ENCODE data around the gene SERPINA3.

SERPINA3 gene

DNA sequence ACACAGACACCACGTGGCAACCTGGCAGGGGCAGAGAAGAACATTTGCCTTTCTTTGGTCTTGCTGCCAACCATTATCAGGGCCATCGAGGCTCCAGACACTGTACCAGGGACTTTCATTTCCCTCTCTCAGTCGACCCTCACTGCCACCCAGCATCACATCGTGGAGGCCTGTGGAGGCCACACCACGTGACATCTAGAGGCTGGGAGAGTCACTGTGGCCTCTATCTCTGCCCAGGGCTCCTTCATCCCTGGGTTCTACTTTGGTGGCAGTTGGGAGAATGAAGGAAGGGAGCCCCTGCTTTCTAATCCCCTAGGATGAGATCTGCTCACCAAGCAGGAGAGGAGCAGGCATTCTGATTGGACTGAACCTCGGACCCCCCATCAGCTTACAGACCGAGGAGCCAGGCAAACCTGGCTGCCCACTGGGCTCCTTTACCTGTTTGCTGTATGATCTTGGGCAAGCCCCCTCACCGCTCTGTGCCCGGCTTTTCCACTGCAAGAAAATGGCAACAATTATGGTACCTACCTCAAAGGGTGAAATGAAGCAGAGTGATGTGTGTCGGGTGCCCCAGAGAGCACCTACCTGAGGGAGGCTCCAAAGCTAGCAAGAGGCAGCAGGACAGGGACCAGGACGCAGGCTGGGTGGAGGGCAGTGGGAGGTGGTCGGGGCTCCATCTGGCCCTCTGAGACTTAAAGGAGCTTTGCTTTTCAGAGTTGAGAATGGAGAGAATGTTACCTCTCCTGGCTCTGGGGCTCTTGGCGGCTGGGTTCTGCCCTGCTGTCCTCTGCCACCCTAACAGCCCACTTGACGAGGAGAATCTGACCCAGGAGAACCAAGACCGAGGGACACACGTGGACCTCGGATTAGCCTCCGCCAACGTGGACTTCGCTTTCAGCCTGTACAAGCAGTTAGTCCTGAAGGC, 1.8 kb downstream of the SERPINA3 start:
- no peak for DNase-seq (ENCODE audit: low spot score)

DNA sequence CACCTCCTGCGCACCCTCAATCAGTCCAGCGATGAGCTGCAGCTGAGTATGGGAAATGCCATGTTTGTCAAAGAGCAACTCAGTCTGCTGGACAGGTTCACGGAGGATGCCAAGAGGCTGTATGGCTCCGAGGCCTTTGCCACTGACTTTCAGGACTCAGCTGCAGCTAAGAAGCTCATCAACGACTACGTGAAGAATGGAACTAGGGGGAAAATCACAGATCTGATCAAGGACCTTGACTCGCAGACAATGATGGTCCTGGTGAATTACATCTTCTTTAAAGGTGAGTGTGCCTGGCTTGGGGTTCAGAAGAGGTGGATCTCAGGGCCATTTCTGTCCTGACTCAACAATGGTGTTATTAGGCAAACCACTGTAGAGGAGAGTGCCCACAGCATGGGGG, 2.6 kb downstream of the SERPINA3 start:
- DNase-seq (ENCODE audit: low spot score): no peak

DNA sequence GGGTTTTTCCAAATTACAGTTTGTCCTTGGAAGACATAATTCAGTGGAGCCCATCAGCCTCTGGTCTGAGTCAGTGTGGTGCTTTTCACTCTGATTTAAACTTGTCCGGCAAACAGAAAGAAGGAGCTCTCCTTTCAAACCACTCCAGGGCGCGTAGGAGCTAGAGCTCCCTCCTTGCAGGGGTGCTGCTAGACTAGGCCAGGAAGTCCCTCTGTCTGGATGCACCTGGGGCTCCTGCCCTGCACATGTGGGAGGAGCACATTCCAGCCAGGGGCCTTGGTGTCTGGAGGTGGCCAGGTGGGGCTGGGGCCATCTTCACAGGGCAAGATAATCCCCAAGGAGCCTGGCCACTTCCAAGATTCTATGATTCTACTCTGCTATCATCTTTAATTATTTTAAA, 3.1 kb downstream of the SERPINA3 start:
- no peak for DNase-seq (ENCODE audit: low spot score)

DNA sequence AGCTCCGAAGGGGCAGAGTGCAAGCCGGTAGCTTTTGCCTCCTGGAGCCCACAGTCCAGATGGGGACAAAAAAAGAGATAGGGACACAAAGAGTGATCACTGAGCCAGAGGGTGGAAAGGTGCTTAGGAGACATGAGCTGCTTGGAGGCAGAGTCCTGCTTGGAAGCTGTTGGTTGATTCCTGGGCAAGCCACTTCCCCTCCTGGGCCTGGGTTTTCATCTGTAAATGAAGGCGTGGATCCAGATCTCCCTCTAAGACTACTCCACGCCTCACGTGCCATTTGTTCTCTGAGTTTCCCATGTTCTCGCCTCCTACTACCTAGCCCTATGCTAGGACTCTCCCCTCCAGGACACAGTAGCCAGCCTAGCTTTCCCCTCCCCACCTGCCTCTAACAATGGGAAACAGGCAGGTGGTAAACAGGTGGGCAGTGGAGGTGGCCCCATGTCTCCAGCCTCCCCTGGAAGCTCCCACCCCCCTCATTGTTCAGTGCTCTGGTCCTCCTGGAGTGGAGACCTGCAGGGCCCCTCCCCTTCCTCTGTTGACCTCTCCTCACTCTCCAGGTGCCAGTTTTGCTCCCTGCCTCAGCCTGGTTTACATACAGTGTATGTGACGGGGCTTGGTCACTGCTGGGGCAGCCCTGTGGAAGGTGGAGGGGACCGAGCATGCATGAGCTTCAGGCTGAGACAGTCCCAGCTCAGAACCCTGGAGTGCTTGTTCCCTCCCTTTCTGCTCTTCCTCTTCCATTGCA, 3.8 kb downstream of the SERPINA3 start:
- DNase-seq (ENCODE audit: low spot score): no peak

DNA sequence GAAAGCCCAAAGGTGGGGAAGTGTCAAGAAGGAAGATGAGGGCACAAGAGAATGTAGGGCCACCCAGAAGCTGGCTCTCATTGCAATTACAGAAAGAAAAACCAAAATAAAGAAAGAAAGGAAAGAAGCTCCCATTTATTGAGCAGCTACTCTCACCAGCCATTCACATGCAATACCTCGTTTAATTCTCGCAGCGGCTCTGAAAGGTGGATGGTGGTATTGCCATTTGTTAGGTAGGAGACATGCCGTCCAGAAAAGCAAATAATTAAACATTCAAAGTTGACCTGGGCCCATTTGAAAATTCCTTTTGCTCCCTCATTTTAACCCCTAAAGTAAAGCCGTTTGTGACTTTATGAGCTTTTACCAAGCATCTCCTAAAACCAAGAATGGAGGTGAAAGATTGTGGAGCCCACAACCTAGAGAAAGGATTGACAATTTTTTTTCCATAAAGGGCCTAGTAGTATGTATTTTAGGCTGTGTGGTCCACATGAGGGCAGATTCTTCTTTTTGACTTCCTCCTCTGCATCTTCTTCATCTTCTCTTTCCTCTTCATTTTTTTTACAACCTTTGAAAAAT, 5.3 kb downstream of the SERPINA3 start:
- DNase-seq (ENCODE audit: low spot score): no peak

DNA sequence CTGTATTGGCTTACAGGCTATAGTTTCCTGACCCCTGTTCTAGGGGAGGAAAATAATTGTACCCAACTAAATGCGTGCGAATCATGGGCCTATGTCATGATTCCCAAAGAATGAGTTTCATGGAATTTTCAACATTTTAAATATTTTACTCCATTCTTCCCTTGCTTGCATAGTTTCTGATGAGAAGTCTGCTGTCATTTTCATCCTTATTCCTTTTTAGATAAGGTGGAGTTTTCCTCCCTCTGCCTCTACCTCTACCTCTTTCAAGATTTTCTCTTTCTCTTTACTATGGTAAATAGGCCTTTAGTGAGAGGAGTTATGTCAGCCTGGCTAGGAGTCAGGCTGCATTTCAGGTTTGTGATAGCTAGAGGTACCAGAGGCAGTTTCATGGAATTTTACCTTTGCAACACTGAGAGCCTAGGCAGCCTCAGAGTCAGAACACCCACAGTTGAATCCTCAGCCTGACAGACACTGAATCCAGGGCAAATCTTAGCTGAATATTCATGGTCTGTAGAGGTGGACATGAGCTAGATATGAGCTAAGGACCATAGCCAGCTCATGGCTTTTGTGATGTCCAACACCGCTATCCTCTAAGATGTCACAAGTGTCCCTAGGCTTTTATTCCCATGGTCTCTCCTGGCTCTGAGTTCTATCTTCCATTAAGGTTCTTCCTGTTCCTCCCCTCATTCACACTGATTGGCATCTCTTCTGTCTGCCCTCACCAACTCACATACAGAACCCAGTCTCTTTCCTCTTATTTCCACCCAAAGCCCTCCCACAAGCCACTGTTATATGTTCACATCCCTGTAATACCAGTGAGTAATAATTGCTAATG, 6.0 kb downstream of the SERPINA3 start:
- no peak for DNase-seq (ENCODE audit: low spot score)

DNA sequence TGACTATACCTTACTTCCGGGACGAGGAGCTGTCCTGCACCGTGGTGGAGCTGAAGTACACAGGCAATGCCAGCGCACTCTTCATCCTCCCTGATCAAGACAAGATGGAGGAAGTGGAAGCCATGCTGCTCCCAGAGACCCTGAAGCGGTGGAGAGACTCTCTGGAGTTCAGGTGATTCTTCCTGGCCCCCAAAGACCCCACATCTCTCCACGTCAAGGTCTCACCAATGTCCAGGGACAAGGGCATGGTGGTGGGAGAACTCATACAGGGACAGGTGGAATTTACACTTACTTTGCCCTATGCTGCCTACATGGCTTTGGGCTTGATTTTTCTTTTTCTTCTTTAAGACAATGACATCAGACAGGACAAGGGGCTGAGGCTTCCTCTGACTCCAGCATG, 7.1 kb downstream of the SERPINA3 start:
- no peak for DNase-seq (ENCODE audit: low spot score)

DNA sequence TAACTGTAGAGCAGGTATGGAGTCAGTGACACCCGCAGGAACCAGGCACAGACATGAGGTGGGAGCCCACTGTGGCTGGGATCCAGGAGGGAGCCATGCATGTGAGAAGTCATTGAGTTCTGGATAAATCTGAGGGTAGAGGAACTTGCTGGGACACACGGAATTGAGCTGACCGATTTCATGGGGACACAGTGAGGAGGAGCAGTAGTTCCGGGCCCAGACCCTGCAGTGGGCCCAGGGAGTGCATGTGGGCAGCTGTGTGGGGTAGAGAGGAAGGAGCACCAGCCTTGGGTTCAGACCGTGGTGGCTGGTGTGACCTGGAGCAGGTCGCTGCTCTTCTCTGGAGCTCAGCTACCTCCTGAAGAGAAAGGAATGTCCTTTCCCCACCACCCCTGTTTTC, 8.4 kb downstream of the SERPINA3 start:
- no peak for DNase-seq (ENCODE audit: low spot score)

DNA sequence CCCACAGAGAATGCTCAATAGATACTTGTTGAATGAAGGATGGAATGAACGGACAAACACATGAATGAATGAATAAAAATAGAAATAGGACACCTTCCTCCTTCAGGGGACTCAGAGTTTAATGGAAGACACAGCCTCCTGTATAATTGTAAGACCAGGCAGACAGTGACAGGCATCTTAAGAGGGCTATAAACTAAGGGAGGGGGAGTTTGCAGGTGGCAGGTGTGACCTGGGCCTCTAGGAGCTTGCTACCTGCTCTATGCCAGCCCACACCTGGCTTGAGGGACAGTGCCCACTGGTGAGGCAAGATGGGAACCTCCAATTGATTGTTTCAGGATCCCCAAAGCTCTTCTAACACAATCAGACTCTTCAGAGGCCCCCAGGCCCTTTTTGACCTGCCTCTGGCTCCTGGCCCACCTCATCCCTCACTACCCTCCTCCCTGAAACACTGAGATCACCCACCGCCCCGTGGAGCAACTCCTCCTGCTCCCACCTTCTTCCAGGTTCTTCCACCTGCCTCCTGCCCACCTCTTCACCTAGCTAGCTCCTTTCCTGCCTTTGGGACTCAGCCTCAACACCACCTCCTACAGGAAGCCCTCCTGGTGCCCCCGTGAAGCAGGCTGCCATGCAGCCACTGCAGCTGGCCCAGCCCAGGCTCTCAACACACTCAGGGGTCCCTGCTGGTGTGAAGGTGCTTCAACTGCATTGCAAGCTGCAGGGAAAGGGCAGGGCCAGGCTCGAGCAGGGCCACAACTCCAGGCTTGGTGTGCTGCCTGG, 9.4 kb downstream of the SERPINA3 start:
- no peak for DNase-seq (ENCODE audit: low spot score)

DNA sequence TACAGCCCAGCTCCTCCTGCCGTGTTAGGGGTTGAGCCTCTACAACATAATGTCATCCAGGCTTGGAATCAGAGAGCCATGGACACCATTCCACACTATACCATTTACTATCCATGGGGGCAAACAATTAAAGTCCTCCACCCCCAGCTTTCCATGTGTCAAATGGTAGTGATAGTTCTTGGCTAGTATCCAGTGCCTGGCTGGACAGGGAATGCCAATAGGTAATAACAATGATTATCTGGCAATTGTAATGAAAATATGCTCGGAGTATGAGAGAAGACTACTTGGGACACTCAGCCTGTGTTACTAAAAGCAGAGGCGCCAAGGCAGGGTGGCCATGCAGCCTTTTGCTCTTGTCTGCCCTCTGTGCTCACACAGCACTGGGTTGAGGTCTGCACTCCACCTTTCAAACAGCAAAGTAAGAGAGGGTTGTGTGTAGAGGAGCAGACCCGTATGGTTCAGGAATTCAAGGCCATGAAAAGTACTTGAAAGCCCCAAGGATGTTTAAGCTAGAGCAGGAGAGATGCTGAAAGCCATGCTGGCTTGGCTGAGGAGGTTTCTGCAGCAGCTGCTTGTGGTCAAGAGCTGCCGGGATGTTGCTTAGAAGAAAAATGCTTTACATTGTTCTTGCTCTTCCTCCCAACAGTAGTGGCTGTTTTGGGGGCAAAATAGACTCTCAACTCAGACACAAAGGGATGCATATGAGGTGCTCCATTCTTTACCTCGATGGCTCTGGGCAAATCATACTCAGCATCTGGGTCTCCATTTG, 10.6 kb downstream of the SERPINA3 start:
- DNase-seq (ENCODE audit: low spot score): no peak

DNA sequence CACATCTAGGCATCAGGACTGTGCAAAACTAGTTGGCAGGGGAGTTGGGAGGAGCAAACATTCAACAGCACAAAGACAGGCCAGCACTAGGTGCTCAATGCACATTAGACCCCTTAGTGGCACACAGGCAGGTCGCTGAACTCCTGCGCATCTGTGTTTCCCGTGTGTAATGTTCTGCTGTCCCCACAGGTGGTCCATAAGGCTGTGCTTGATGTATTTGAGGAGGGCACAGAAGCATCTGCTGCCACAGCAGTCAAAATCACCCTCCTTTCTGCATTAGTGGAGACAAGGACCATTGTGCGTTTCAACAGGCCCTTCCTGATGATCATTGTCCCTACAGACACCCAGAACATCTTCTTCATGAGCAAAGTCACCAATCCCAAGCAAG, 11.2 kb downstream of the SERPINA3 start:
- DNase-seq (ENCODE audit: low spot score): no peak

DNA sequence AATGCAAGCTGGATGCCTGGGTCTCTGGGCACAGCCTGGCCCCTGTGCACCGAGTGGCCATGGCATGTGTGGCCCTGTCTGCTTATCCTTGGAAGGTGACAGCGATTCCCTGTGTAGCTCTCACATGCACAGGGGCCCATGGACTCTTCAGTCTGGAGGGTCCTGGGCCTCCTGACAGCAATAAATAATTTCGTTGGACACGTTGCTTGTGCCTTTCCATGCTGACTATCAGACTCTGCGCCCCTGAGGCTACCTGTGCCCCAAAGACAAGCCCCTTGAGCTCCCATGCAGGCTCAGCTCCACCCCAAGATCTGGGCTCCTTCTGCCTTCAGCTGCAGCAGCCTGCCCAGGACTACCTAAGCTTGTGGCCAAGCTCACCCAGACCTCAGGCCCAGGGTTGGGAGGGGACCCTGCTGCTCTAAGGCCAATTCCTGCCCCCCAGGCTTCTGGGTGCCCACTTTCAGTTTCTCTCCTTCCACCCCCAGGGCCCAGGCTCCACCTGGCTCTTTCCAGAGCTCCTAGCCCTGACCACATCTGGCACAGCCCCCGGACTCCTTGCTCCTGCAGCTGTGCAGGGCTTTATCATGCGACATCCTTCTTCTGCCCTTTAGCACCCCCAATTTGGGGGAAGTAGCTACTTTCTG, 11.8 kb downstream of the SERPINA3 start:
- DNase-seq (ENCODE audit: low spot score): no peak

DNA sequence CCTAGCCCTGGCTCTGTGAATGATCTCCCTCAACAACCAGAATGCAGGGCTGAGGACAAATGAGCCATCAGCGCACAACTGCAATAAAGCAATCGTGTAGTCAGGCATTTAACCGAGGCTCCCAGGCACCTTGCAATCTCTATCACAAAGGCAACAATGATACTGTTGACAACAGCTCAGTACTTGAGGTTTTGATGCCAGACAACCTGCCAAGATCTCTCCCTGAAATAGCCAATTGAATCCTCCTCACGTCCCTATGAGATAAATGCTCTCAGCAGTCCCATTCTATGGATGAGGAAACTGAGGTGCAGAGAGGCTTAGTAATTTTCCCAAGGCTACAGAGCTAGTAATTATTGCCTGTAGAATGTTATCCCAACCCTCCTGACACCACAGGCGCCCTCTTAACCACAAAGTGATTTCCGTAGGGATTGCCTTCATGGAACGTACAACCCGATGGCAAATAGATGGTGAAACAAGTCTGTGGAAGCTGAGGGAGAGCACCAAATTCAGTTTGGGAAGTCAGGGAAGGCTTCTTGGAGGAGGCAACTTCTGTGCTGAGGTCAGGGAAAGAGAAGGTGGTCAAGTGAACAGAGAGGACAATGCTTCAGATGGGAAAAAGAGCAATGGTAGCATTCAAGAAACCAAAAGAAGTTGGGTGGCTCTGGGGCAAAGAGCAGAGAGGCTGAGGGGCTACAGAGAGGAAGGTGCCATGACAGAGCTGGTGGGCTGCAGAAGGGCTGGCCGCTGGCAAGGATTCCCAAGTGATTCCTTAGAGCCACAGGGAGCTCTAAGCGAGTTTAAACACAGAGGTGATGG, 12.6 kb downstream of the SERPINA3 start:
- DNase-seq (ENCODE audit: low spot score): no peak

DNA sequence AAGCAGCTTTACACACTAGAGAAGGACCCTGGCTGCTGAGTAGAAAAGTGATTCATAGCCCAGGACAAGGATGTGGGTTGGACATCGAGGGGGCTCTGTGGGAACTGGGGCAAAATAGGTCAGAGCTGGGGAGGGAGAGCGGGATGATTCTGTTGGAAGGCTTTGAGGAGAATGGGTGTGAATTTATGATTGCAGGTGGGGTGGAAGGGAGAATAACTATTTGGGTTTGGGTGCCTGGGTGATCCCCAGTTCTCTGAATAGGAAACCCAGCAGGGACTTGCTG, 13.1 kb downstream of the SERPINA3 start:
- no peak for DNase-seq (ENCODE audit: low spot score)

DNA sequence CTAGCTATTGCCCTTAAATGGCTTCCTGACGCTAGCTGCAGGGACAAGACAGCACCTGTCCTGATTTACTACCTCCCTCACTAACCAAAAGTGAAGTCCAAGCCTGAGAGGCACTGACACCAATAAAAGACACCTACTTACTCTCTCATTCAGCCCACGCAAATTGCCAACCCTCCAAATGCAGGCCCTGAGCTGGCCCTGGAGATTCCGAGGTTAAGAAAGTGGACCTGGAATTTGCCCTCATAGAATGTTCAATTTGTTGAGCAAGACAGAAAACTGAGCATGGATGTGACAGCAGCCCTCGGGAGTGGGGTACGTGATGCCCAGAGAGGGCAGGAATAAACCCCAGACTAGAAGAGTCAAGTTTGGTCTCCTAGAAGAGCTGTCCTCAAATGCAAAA, 16.4 kb downstream of the SERPINA3 start:
- DNase-seq (ENCODE audit: low spot score): no peak

DNA sequence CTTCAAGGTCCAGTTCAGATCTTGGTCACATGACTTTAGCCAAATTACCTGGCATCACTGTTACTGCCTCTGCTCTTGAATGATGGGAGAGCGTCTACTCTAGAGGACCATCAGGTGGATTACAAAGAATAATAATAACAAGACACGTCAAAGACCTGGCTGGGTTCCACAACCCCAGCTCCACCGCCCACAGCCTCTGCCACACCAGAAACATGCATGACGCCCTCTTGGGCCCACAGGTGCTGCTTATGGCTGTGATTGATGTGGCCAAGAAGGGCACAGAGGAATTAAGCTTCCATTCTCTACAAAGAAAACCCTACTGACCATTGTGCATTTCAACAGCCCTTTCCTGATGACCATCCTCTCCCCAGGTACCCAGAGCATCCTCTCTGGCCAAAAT, 18.2 kb downstream of the SERPINA3 start:
- DNase-seq (ENCODE audit: low spot score): no peak

DNA sequence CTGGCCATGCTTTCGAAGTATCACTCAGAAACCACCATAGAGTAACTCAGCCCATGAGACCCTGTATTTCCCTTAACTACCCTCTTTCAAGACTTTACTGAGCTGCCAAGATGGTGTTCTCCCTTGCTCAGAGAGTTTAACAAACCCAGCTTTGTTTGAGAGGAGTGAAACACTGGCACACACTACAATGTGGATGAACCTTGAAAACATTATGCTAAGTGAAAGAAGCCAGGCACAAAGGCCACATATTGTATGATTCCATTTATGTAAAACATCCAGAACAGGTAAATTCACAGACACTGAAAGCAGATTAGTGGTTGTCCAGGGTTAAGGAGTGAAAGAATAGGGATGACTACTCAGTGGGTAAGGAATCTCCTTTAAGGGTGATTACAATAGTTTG, 18.9 kb downstream of the SERPINA3 start:
- DNase-seq (ENCODE audit: low spot score): no peak

DNA sequence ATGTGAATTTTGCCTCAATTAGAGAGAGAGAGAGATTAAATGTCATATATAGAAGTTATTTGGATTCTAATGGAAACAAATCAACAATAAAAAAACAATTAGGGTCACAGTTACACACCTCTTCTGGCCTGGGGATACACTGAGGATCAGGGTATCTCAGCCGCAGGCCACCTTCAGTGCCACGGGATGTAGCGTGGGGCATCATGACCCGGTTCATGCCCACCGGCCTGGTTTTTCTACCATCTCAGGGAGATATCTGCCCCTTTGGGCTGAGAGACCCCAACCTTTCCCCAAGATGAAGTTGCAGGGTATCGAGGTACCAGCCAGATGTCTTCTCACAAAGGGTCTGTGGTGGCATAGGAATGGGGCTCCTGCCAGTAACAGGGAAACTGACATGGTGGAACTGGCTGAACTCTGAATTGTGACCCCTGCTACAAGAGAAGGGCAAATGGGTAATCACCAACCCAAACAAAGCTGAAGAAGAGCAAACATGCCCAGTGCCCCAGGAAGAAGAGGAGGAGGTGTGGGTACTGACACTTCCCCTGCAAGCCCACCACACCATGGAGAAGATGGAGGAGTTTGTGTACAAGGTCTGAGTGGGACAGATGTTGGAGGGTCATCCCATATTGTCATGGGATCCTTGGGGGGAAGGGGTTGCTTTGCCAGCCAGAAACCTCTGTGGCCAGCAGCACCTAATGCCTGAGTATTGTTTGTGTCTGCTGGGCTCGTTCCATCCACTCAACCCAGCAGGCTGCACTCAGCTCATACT, 19.5 kb downstream of the SERPINA3 start:
- no peak for DNase-seq (ENCODE audit: low spot score)

DNA sequence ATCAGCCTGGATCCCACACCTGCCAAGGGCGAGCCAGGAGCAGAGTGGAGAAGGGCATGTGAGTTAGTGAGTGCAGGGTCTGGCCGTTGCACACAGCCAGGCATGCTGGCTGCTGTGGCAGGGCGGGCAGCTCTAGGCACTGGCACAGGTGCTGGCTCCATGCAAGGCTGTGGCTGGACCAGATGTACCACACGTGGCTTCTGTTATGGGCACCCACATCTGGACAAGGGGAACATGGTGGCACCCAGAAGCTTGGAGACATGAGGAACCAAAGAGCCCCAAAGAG, 20.1 kb downstream of the SERPINA3 start:
- DNase-seq (ENCODE audit: low spot score): no peak

All from NAMALWA (cell line).